ENCODE results near the gene ADGRE1. TPM values are rescaled to one million over a fixed set of nuclear protein-coding genes. Genes with fewer than 3 reads are reported as not detected.

ADGRE1 gene
- total and polyA plus RNA-seq, 8 donors = 0.09 to 15.2 (median 0.34) TPM

DNA sequence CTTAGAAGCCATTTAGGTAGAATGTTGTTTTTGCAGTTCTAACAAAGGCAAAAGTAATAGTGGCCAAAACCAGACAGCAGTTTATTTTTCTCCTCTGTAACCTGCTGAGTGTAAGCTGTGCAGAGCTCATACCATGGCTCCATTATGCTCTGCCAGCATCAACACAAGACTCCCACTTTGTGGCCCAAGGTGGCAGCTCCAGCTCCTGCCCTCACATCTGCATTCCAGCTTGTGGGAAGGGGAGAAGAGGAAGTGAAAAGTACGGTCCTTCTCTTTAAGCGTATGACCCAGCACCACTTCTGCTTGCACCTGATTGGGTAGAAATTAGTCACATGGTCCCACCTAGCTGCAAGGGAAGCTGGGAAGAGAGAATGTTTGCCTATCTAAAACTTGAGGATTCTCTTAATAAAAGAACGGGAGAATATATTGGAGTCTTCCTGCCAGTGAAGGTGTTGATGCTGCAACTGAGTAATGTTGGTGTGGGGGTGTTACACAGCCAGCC is 19.2 kb downstream of the ADGRE1 start:
- Histone ChIP-seq H3K27me3 (peaks cover 0 to 10% of the 10 kb centered on the region in 2 donors), H3K4me3 (no peak overlapping the region), H3K4me1 (no peaks in the 10 kb centered on the region), H3K36me3 (peaks cover 0 to 56% of the 10 kb centered on the region in 2 donors), H3K9me3 (peaks cover 0 to 22% of the 10 kb centered on the region in 2 donors), H3K27ac (no peak overlapping the region)
- intact Hi-C loops (cut with DNase I) = no loop called here
- DNase-seq = no peak
- ATAC-seq = no peak
- TF ChIP-seq, protein P1, sequence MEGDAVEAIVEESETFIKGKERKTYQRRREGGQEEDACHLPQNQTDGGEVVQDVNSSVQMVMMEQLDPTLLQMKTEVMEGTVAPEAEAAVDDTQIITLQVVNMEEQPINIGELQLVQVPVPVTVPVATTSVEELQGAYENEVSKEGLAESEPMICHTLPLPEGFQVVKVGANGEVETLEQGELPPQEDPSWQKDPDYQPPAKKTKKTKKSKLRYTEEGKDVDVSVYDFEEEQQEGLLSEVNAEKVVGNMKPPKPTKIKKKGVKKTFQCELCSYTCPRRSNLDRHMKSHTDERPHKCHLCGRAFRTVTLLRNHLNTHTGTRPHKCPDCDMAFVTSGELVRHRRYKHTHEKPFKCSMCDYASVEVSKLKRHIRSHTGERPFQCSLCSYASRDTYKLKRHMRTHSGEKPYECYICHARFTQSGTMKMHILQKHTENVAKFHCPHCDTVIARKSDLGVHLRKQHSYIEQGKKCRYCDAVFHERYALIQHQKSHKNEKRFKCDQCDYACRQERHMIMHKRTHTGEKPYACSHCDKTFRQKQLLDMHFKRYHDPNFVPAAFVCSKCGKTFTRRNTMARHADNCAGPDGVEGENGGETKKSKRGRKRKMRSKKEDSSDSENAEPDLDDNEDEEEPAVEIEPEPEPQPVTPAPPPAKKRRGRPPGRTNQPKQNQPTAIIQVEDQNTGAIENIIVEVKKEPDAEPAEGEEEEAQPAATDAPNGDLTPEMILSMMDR (IDR thresholded peaks at IDR 0.05) = no peak

DNA sequence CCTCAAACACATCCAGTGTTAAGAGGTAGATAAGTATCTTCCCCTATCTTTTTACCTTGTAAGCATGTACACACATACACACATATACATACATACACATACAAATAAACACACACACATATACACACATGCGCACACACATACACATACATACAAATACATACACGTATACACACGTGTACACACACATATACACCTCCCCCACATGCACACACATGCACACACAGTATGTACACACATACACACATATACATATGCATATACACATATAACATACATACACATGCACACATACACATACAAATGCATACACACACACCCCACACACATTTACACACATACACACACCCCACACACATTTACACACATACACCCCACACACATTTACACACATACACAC is 24.1 kb downstream of the ADGRE1 start:
- H3K27me3 ChIP-seq = no peaks in the 10 kb centered on the region
- ATAC-seq (no peak), DNase-seq (no peak)
- no peak overlapping the region for H3K4me3 ChIP-seq
- peaks cover 0 to 37% of the 10 kb centered on the region in 2 donors for H3K9me3 ChIP-seq
- peaks cover 0 to 54% of the 10 kb centered on the region in 2 donors for H3K36me3 ChIP-seq
- no peak overlapping the region for H3K27ac ChIP-seq
- H3K4me1 ChIP-seq = no peaks in the 10 kb centered on the region
- TF ChIP-seq, protein P1 (IDR thresholded peaks at IDR 0.05) = no peak
- intact Hi-C loops (cut with DNase I) = no loop called here

DNA sequence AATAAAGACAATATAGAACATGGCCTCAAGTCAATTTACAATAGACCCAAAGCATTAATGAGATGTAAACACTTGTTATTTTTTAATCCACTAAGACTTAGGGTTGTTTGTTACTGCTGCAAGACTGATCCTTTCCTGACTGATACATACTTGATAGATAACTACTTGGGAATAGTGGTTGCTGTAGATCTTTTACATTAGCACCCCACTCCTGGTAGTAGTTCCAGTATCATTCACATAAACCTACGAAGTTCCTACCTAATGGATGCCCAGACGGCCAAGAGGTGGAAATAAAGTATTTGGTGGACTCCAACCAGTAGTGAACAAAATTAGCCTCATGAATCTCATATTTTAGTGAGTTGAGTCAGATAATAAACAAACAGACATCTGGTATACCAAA is 26.9 kb downstream of the ADGRE1 start:
- Histone ChIP-seq H3K27ac (no peak overlapping the region), H3K4me1 (no peaks in the 10 kb centered on the region), H3K36me3 (peaks cover 0 to 59% of the 10 kb centered on the region in 2 donors), H3K27me3 (no peaks in the 10 kb centered on the region), H3K4me3 (no peak overlapping the region), H3K9me3 (peaks cover 0 to 20% of the 10 kb centered on the region in 2 donors)
- no peak for ATAC-seq
- TF ChIP-seq, protein P1 (IDR thresholded peaks at IDR 0.05) = no peak
- DNase-seq = no peak
- intact Hi-C loops (cut with DNase I) = no loop called here

DNA sequence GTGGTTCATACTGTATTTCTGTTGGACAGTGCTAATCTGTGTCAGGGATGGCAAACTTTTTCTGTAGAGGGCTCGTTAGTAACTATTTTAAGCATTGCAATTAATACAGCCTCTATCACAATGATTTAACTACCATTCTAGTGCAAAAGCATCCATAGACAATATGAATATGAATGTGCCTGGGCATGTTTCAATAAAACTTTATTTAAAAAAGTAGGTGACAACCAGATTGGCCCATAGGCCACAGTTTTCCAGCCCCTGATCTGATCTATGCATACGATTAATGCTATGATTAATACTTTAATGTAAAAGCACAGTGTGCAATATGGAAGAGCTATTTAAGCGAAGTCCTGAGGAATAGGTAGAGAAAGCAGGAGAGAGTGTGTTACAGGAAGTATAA is 29.6 kb downstream of the ADGRE1 start:
- H3K4me1 ChIP-seq = no peaks in the 10 kb centered on the region
- peaks cover 0 to 80% of the 10 kb centered on the region in 2 donors for H3K36me3 ChIP-seq
- peaks cover 0 to 20% of the 10 kb centered on the region in 2 donors for H3K9me3 ChIP-seq
- ATAC-seq (no peak), DNase-seq (no peak)
- TF ChIP-seq, protein P1 (IDR thresholded peaks at IDR 0.05) = no peak
- intact Hi-C loops (cut with DNase I) = no loop called here
- H3K27me3 ChIP-seq = no peaks in the 10 kb centered on the region
- H3K27ac ChIP-seq = no peak overlapping the region
- no peak overlapping the region for H3K4me3 ChIP-seq

DNA sequence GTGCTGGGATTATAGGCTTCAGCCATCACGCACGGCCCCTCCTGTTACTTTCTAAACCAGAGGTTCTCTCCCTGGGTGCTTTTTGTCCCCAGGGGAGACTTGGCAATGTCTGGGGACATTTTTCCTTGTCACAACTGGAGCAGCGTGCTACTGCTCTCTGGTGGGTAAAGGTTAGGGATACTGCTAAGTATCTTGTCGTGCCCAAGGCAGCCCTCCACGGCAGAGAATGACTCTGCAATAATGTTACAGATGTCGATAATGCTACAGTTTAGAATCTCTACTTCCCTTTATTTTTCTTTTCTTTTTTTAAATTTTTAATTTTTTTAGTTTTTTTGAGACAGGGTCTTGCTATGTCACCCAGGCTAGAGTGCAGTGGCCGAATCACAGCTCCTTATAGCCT is 38.0 kb downstream of the ADGRE1 start:
- Histone ChIP-seq H3K4me1 (no peaks in the 10 kb centered on the region), H3K27me3 (no peaks in the 10 kb centered on the region), H3K4me3 (no peak overlapping the region), H3K36me3 (peaks cover 0 to 53% of the 10 kb centered on the region in 2 donors), H3K27ac (no peak overlapping the region), H3K9me3 (peaks cover 0 to 11% of the 10 kb centered on the region in 2 donors)
- ATAC-seq = no peak
- TF ChIP-seq, protein P1 (IDR thresholded peaks at IDR 0.05) = no peak
- intact Hi-C loops (cut with DNase I) = no loop called here
- no peak for DNase-seq
